ENCODE data around the gene TMEM37. TPM values are rescaled to one million over a fixed set of nuclear protein-coding genes. Genes with fewer than 3 reads are reported as not detected.

Gene TMEM37
- total and polyA plus RNA-seq, 2 of the 8 experiments (the other 6 are each of a cell fraction or from before 2014, with no cell fraction given) = 11.0 to 16.2 TPM

- no peak overlapping the region for H3K4ac ChIP-seq (replicated peaks; ENCODE audit: insufficient read length, low read depth, low read length)
- H3K14ac ChIP-seq (ENCODE audit: insufficient read length) = no peak overlapping the region
- TF ChIP-seq SAP30 (IDR thresholded peaks at IDR 0.05; ENCODE audit: insufficient read depth, insufficient replicate concordance, low read length) = no peak
- TF ChIP-seq RFX5 (IDR thresholded peaks at IDR 0.05; ENCODE audit: borderline replicate concordance, low read depth, low read length) = no peak
- TF ChIP-seq CBX8 (IDR thresholded peaks at IDR 0.05; ENCODE audit: borderline replicate concordance, low read depth, low read length) = no peak
- no peak for TF ChIP-seq CREB1 (IDR thresholded peaks at IDR 0.05)
- no peak for TF ChIP-seq HDAC6 (IDR thresholded peaks at IDR 0.05; ENCODE audit: low read depth, low read length)
- no peak for TF ChIP-seq GTF2F1 (IDR thresholded peaks at IDR 0.05; ENCODE audit: borderline replicate concordance, low read depth, low read length)
- no peak for TF ChIP-seq KDM4A (IDR thresholded peaks at IDR 0.05; ENCODE audit: low read depth, low read length, severe bottlenecking)
- no peak for TF ChIP-seq FOSL1 (IDR thresholded peaks at IDR 0.05; ENCODE audit: insufficient read depth, low read depth, low read length)
- TF ChIP-seq ZNF274 (IDR thresholded peaks at IDR 0.05; ENCODE audit: borderline replicate concordance, extremely low read depth, low read length) = no peak
- no peak for TF ChIP-seq BACH1 (IDR thresholded peaks at IDR 0.05; ENCODE audit: low read length)
- no peak for TF ChIP-seq RNF2 (IDR thresholded peaks at IDR 0.05; ENCODE audit: borderline replicate concordance, low read depth, low read length, missing control alignments, poor library complexity, severe bottlenecking)
- no peaks in the 10 kb centered on the region for H3K23me2 ChIP-seq (ENCODE audit: low read depth, low read length)
- no peak overlapping the region for H3K27ac ChIP-seq (ENCODE audit: low read depth, low read length)
- 81% methylated on average over 4 of the region's 4 CpGs; no CpG with 5 or more reads in 1 of the 2 experiments for WGBS, 2 experiments (ENCODE audit: extremely low coverage in 1 of 2, insufficient coverage in 1 of 2, insufficient read length in 1 of 2, insufficient replicate concordance in 2 of 2, low coverage in 1 of 2, low lambda C conversion rate in 2 of 2, missing lambda C conversion rate in 1 of 2)
- no peak overlapping the region for H2BK20ac ChIP-seq (ENCODE audit: low read length)
- CTCF ChIA-PET (ENCODE audit: partially characterized antibody) = interaction anchor here (0.7 to 21.3 kb wide), 12 partner anchors 24 to 250 kb away, joined by 3 to 411 read pairs (median 6); no protein-coding TSS in a partner anchor
- no peak overlapping the region for H4K91ac ChIP-seq (replicated peaks; ENCODE audit: insufficient read length, low read length)
- H2BK12ac ChIP-seq (ENCODE audit: low read depth, low read length) = no peak overlapping the region
- H3K9me3 ChIP-seq (ENCODE audit: insufficient read depth in 2 of 2, low read depth in 1 of 2, low read length in 1 of 2) = no peaks in the 10 kb centered on the region
- no peak overlapping the region for H2BK5ac ChIP-seq (ENCODE audit: low read depth, low read length)
- H2AK5ac ChIP-seq (ENCODE audit: low read depth, low read length) = no peak overlapping the region
- POLR2A ChIA-PET (ENCODE audit: partially characterized antibody) = interaction anchor here (1.6 kb wide), 1 partner anchor 33 kb away, joined by 4 read pairs; no protein-coding TSS in a partner anchor
- H4K8ac ChIP-seq (ENCODE audit: extremely low read depth, insufficient read depth, low read length) = no peak overlapping the region
- H3K4me2 ChIP-seq (ENCODE audit: insufficient read depth in 1 of 2, low read depth in 2 of 2, low read length in 2 of 2) = no peak overlapping the region
- H3K36me3 ChIP-seq (ENCODE audit: control insufficient read depth in 2 of 4, insufficient read depth in 4 of 4, low read length in 3 of 4) = no peaks in the 10 kb centered on the region
- no peaks in the 10 kb centered on the region for H3K27me3 ChIP-seq (replicated peaks in 1 of 4; ENCODE audit: control insufficient read depth in 3 of 4, extremely low read depth in 1 of 4, insufficient read depth in 3 of 4, low read length in 3 of 4)
- no peak overlapping the region for H3K23ac ChIP-seq (ENCODE audit: insufficient read length)
- H3K18ac ChIP-seq (ENCODE audit: extremely low read depth, low read length) = no peak overlapping the region
- DNase-seq (ENCODE audit: low read depth in 1 of 2, low spot score in 2 of 2) = no peak
- H2BK15ac ChIP-seq (ENCODE audit: low read length) = no peak overlapping the region
- no peak overlapping the region for H3K9ac ChIP-seq (replicated peaks in 1 of 4; ENCODE audit: extremely low read depth in 1 of 4, low read depth in 3 of 4, low read length in 3 of 4)
- no peak overlapping the region for H2AFZ ChIP-seq (ENCODE audit: low read length)
- H3K4me1 ChIP-seq (replicated peaks in 1 of 4; ENCODE audit: control insufficient read depth in 3 of 4, insufficient read depth in 4 of 4, low read length in 3 of 4) = no peaks in the 10 kb centered on the region
- FAIRE-seq = no peak
- no peaks in the 10 kb centered on the region for H4K20me1 ChIP-seq (replicated peaks in 1 of 2; ENCODE audit: control insufficient read depth in 1 of 2, insufficient read depth in 2 of 2, low read length in 2 of 2)
- H3K4me3 ChIP-seq (ENCODE audit: extremely low read depth in 1 of 4, insufficient read depth in 2 of 4, low read depth in 3 of 4, low read length in 4 of 4) = no peak overlapping the region
- H3K56ac ChIP-seq (replicated peaks; ENCODE audit: insufficient read length, low read depth, low read length) = no peak overlapping the region
- no peak overlapping the region for H2BK120ac ChIP-seq (replicated peaks; ENCODE audit: low read depth, low read length)
- H3K79me1 ChIP-seq (ENCODE audit: low read depth, low read length) = no peaks in the 10 kb centered on the region
- H4K5ac ChIP-seq (ENCODE audit: insufficient read length, low read depth, low read length) = no peak overlapping the region
- H3K79me2 ChIP-seq (ENCODE audit: control insufficient read depth in 1 of 2, insufficient read depth in 2 of 2, low read length in 2 of 2) = no peaks in the 10 kb centered on the region
Observed at GRCh38 chr2:119409506-119409905, 22.1 kb upstream of the TMEM37 start.
